ENCODE data around the gene CDC27.

Gene CDC27

DNA sequence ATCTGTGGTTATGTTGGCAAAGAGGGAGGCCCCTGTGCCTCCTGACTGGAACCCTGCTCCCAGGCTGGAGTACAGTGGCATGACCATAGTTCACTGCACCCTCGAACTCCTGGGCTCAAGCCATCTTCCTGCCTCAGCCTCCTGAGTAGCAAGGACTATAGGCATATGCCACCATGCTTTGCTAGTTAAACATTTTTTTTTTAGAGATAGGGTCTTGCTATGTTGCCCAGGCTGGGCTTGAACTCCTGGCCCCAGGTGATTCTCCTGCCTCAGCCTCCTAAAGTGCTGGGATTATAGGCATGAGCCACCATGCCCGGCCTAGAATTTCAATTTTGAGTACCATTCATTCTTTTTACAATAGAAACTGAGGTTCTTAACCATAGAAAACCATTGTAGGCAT lies 43.4 kb upstream of the CDC27 start:
- Histone ChIP-seq H2BK120ac (ENCODE audit: low read depth, low read length) (no peak overlapping the region), H3K36me3 (ENCODE audit: control insufficient read depth, insufficient read depth, low read length) (no peaks in the 10 kb centered on the region), H3K56ac (ENCODE audit: low read length) (no peak overlapping the region), H4K8ac (ENCODE audit: low read depth, low read length) (no peak overlapping the region), H3K27ac (ENCODE audit: low read depth, low read length) (no peak overlapping the region), H2BK15ac (replicated peaks; ENCODE audit: low read depth) (no peak overlapping the region), H3K4me1 (ENCODE audit: control insufficient read depth, low read depth, low read length) (peaks cover 2% of the 10 kb centered on the region), H3K4ac (ENCODE audit: low read depth, low read length) (no peak overlapping the region), H3K79me1 (ENCODE audit: low read length) (no peaks in the 10 kb centered on the region), H4K5ac (ENCODE audit: low read length) (no peak overlapping the region), H3K4me3 (ENCODE audit: low read length) (no peak overlapping the region), H3K9ac (ENCODE audit: low read length) (no peak overlapping the region), H3K23ac (ENCODE audit: low read length) (no peak overlapping the region), H3K79me2 (ENCODE audit: control insufficient read depth, insufficient read depth, low read length) (no peaks in the 10 kb centered on the region), H2BK5ac (ENCODE audit: low read length) (no peak overlapping the region), H3K4me2 (ENCODE audit: low read length) (no peak overlapping the region), H3K27me3 (ENCODE audit: insufficient read depth, low read length, poor library complexity) (no peaks in the 10 kb centered on the region), H2AK5ac (ENCODE audit: low read length) (no peak overlapping the region), H3K18ac (ENCODE audit: low read length) (no peak overlapping the region)
- WGBS (ENCODE audit: extremely low coverage, insufficient coverage, low lambda C conversion rate): no CpG with 5 or more reads among the region's 2 CpGs
- no peak for DNase-seq

DNA sequence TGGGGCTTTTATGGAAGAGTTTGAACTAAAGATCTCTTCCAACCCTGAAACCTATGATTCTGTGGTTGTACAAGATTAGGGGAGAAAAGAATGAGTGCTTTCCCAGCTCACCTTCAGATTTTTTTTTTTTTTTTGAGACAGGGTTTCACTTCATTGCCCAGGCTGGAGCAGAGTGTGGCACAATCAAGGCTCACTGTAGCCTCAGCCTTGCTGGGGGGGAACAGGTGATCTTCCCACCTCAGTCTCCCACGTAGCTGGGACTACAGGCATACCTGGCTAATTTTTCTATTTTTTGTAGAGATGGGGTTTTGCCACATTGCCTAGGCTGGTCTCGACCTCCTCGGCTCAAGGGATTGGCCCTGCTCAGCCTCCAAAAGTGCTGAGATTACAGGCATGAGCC lies 42.8 kb upstream of the CDC27 start:
- Histone ChIP-seq H2AK5ac (ENCODE audit: low read length) (no peak overlapping the region), H3K4me3 (ENCODE audit: low read length) (no peak overlapping the region), H3K18ac (ENCODE audit: low read length) (no peak overlapping the region), H2BK120ac (ENCODE audit: low read depth, low read length) (no peak overlapping the region), H3K79me1 (ENCODE audit: low read length) (no peaks in the 10 kb centered on the region), H3K27me3 (ENCODE audit: insufficient read depth, low read length, poor library complexity) (no peaks in the 10 kb centered on the region), H4K5ac (ENCODE audit: low read length) (no peak overlapping the region), H3K4ac (ENCODE audit: low read depth, low read length) (no peak overlapping the region), H3K79me2 (ENCODE audit: control insufficient read depth, insufficient read depth, low read length) (no peaks in the 10 kb centered on the region), H3K56ac (ENCODE audit: low read length) (no peak overlapping the region), H4K8ac (ENCODE audit: low read depth, low read length) (no peak overlapping the region), H3K23ac (ENCODE audit: low read length) (no peak overlapping the region), H3K4me1 (ENCODE audit: control insufficient read depth, low read depth, low read length) (peaks cover 2% of the 10 kb centered on the region), H3K9ac (ENCODE audit: low read length) (no peak overlapping the region), H2BK5ac (ENCODE audit: low read length) (no peak overlapping the region), H3K27ac (ENCODE audit: low read depth, low read length) (no peak overlapping the region), H3K36me3 (ENCODE audit: control insufficient read depth, insufficient read depth, low read length) (no peaks in the 10 kb centered on the region), H2BK15ac (replicated peaks; ENCODE audit: low read depth) (no peak overlapping the region), H3K4me2 (ENCODE audit: low read length) (no peak overlapping the region)
- no CpG with 5 or more reads among the region's 3 CpGs for WGBS (ENCODE audit: extremely low coverage, insufficient coverage, low lambda C conversion rate)
- DNase-seq: no peak

DNA sequence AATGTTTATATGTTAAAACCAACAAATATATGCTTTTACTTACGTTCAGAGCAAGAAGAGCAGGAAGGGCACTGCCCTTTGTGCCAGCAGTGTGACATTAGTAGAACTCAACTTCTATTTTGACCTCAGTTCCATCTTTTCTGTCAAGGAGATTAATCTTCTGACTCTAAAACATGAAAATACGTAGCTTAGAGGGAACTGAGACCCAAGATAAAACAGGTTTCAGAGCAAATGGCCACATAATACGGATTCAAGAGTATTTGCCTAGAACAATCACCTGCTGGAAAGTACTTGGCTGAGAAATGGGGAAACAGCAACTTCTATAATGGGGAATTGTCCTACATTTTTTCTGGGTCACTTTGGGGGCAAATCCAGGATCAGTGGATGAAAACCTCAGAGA lies 42.2 kb upstream of the CDC27 start:
- peaks cover 2% of the 10 kb centered on the region for H3K4me1 ChIP-seq (ENCODE audit: control insufficient read depth, low read depth, low read length)
- H2AK5ac ChIP-seq (ENCODE audit: low read length): no peak overlapping the region
- H2BK120ac ChIP-seq (ENCODE audit: low read depth, low read length): no peak overlapping the region
- no peak overlapping the region for H2BK5ac ChIP-seq (ENCODE audit: low read length)
- H3K56ac ChIP-seq (ENCODE audit: low read length): no peak overlapping the region
- H4K8ac ChIP-seq (ENCODE audit: low read depth, low read length): no peak overlapping the region
- no peaks in the 10 kb centered on the region for H3K79me1 ChIP-seq (ENCODE audit: low read length)
- no peak for DNase-seq
- no peak overlapping the region for H4K5ac ChIP-seq (ENCODE audit: low read length)
- WGBS (ENCODE audit: extremely low coverage, insufficient coverage, low lambda C conversion rate): no CpG with 5 or more reads among the region's 3 CpGs
- H3K4me3 ChIP-seq (ENCODE audit: low read length): no peak overlapping the region
- H2BK15ac ChIP-seq (replicated peaks; ENCODE audit: low read depth): no peak overlapping the region
- no peak overlapping the region for H3K9ac ChIP-seq (ENCODE audit: low read length)
- no peaks in the 10 kb centered on the region for H3K36me3 ChIP-seq (ENCODE audit: control insufficient read depth, insufficient read depth, low read length)
- no peak overlapping the region for H3K4ac ChIP-seq (ENCODE audit: low read depth, low read length)
- H3K4me2 ChIP-seq (ENCODE audit: low read length): no peak overlapping the region
- no peaks in the 10 kb centered on the region for H3K79me2 ChIP-seq (ENCODE audit: control insufficient read depth, insufficient read depth, low read length)
- H3K18ac ChIP-seq (ENCODE audit: low read length): no peak overlapping the region
- no peak overlapping the region for H3K27ac ChIP-seq (ENCODE audit: low read depth, low read length)
- no peaks in the 10 kb centered on the region for H3K27me3 ChIP-seq (ENCODE audit: insufficient read depth, low read length, poor library complexity)
- no peak overlapping the region for H3K23ac ChIP-seq (ENCODE audit: low read length)

DNA sequence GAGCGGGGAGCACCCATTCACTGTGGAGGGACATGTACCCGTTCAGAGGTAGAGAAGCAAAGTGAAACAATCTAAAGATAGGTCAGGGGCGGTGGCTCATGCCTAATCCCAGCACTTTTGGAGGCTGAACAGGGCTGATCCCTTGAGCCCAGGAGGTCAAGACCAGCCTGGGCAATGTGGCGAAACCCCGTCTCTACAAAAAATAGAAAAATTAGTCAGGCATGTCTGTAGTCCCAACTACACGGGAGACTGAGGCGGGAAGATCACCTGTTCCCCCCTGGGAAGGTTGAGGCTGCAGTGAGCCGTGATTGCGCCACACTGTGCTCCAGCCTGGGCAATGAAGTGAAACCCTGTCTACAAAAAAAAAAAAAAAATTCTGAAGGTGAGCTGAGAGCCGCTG lies 41.8 kb upstream of the CDC27 start:
- Histone ChIP-seq H3K9ac (ENCODE audit: low read length) (no peak overlapping the region), H2BK120ac (ENCODE audit: low read depth, low read length) (no peak overlapping the region), H3K18ac (ENCODE audit: low read length) (no peak overlapping the region), H3K4me1 (ENCODE audit: control insufficient read depth, low read depth, low read length) (peaks cover 2% of the 10 kb centered on the region), H2BK5ac (ENCODE audit: low read length) (no peak overlapping the region), H3K4me2 (ENCODE audit: low read length) (no peak overlapping the region), H2AK5ac (ENCODE audit: low read length) (no peak overlapping the region), H3K23ac (ENCODE audit: low read length) (no peak overlapping the region), H3K79me2 (ENCODE audit: control insufficient read depth, insufficient read depth, low read length) (no peaks in the 10 kb centered on the region), H3K4me3 (ENCODE audit: low read length) (no peak overlapping the region), H3K79me1 (ENCODE audit: low read length) (no peaks in the 10 kb centered on the region), H4K8ac (ENCODE audit: low read depth, low read length) (no peak overlapping the region), H3K27me3 (ENCODE audit: insufficient read depth, low read length, poor library complexity) (no peaks in the 10 kb centered on the region), H4K5ac (ENCODE audit: low read length) (no peak overlapping the region), H3K56ac (ENCODE audit: low read length) (no peak overlapping the region), H3K27ac (ENCODE audit: low read depth, low read length) (no peak overlapping the region), H2BK15ac (replicated peaks; ENCODE audit: low read depth) (no peak overlapping the region), H3K36me3 (ENCODE audit: control insufficient read depth, insufficient read depth, low read length) (no peaks in the 10 kb centered on the region), H3K4ac (ENCODE audit: low read depth, low read length) (no peak overlapping the region)
- DNase-seq: no peak
- no CpG with 5 or more reads among the region's 10 CpGs for WGBS (ENCODE audit: extremely low coverage, insufficient coverage, low lambda C conversion rate)

DNA sequence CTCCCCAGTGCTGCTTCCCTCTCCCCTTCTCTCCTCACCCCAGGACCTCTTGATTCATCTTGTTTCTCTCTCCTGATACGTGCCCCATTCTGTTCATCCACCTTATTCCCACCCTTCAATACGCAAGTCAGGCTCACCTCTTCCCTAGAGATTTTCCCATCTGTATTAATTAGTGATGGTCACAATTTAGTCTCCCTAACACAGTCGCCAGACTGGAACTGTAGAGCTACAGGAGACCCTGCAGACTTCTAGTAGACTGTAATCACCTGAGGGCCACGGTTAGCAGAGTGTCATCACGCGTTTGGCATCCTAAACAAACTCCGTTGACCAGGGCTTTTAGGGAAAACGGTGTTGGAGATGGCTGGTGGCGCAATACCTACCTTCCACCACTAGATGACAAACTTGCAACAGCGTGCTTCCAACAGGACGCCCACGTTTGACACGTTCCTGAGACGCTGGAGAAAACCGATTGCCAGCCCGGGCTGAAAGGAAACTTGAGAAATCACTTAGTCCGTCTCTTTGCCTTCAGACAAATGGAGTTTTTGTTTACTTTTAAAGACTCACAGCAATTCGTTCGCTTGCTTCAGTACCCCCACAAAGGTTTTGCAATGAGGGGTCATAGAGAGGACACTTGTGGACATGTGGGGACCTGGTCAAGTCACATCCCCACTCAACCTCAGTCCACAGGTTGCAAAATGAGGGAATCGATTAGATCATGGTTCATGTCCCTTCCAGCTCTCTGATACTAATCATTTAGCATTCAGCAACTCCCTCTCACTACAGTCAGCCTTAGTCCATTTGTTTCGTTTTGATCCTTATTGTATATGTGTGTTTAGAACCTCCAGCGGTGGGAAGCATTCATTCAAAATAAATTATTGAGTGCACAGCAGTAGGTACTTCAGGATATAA lies 40.7 kb upstream of the CDC27 start:
- Histone ChIP-seq H3K79me2 (ENCODE audit: control insufficient read depth, insufficient read depth, low read length) (no peaks in the 10 kb centered on the region), H3K4ac (ENCODE audit: low read depth, low read length) (no peak overlapping the region), H2BK15ac (replicated peaks; ENCODE audit: low read depth) (no peak overlapping the region), H3K27ac (ENCODE audit: low read depth, low read length) (no peak overlapping the region), H3K36me3 (ENCODE audit: control insufficient read depth, insufficient read depth, low read length) (no peaks in the 10 kb centered on the region), H3K4me2 (ENCODE audit: low read length) (no peak overlapping the region), H2BK5ac (ENCODE audit: low read length) (no peak overlapping the region), H4K5ac (ENCODE audit: low read length) (no peak overlapping the region), H3K23ac (ENCODE audit: low read length) (no peak overlapping the region), H3K27me3 (ENCODE audit: insufficient read depth, low read length, poor library complexity) (no peaks in the 10 kb centered on the region), H3K9ac (ENCODE audit: low read length) (peak overlapping the region; percentile 41), H2BK120ac (ENCODE audit: low read depth, low read length) (no peak overlapping the region), H3K4me3 (ENCODE audit: low read length) (no peak overlapping the region), H4K8ac (ENCODE audit: low read depth, low read length) (no peak overlapping the region), H3K4me1 (ENCODE audit: control insufficient read depth, low read depth, low read length) (peaks cover 2% of the 10 kb centered on the region), H3K18ac (ENCODE audit: low read length) (no peak overlapping the region), H3K56ac (ENCODE audit: low read length) (peak overlapping the region; percentile 68), H3K79me1 (ENCODE audit: low read length) (no peaks in the 10 kb centered on the region), H2AK5ac (ENCODE audit: low read length) (no peak overlapping the region)
- DNase-seq: peak; percentile 97
- no CpG with 5 or more reads among the region's 22 CpGs for WGBS (ENCODE audit: extremely low coverage, insufficient coverage, low lambda C conversion rate)

DNA sequence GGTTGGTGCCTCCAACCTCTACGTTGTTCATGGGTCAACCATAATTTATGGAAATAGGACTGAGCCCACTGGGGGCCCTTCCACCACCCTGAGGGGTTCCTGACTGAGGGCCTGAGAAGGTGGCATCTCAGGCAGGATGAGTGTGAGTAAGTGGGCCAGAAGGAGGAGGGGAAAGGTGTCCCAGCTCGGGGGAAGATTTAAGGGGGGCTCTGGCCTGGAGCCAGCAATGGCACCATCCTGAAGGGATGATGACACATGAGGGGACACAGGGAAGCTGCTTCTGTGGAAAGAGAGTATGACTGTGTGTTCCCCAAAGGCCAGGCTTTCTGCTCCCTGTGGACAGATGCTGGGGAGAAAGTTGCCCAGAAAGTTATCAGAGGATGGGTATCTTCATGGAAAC lies 38.8 kb upstream of the CDC27 start:
- Histone ChIP-seq H3K23ac (ENCODE audit: low read length) (no peak overlapping the region), H3K79me1 (ENCODE audit: low read length) (no peaks in the 10 kb centered on the region), H3K27ac (ENCODE audit: low read depth, low read length) (no peak overlapping the region), H3K36me3 (ENCODE audit: control insufficient read depth, insufficient read depth, low read length) (no peaks in the 10 kb centered on the region), H2AK5ac (ENCODE audit: low read length) (no peak overlapping the region), H4K5ac (ENCODE audit: low read length) (no peak overlapping the region), H3K4me3 (ENCODE audit: low read length) (no peak overlapping the region), H2BK120ac (ENCODE audit: low read depth, low read length) (no peak overlapping the region), H3K79me2 (ENCODE audit: control insufficient read depth, insufficient read depth, low read length) (no peaks in the 10 kb centered on the region), H2BK15ac (replicated peaks; ENCODE audit: low read depth) (no peak overlapping the region), H3K4me2 (ENCODE audit: low read length) (no peak overlapping the region), H3K27me3 (ENCODE audit: insufficient read depth, low read length, poor library complexity) (no peaks in the 10 kb centered on the region), H3K4ac (ENCODE audit: low read depth, low read length) (no peak overlapping the region), H3K18ac (ENCODE audit: low read length) (no peak overlapping the region), H3K56ac (ENCODE audit: low read length) (no peak overlapping the region), H2BK5ac (ENCODE audit: low read length) (no peak overlapping the region), H3K4me1 (ENCODE audit: control insufficient read depth, low read depth, low read length) (peaks cover 2% of the 10 kb centered on the region), H3K9ac (ENCODE audit: low read length) (no peak overlapping the region), H4K8ac (ENCODE audit: low read depth, low read length) (no peak overlapping the region)
- no CpG with 5 or more reads among the region's 2 CpGs for WGBS (ENCODE audit: extremely low coverage, insufficient coverage, low lambda C conversion rate)
- DNase-seq: no peak

All from mesendoderm (in vitro differentiated cells).